K562 (cell line): ENCODE results near the gene KIF12. TPM values are rescaled to one million over a fixed set of nuclear protein-coding genes. Genes with fewer than 3 reads are reported as not detected.

Experiments
- ATAC-seq: fragments of 200-7000 bp; cut with Tn5 transposase; 3 replicates; pipeline ENCODE4 v1.9.1; 2020; ENCODE audit warnings: moderate library complexity
- BruUV-seq: library from RNA; stranded (reverse); fragments of 400-500 nt; replicated peaks from 2 replicates; lab custom pipeline; 2021; lab: Mats Ljungman, UMichigan
- CTCF ChIA-PET: fragments of 300-600 bp; formaldehyde crosslinking; extraction: SDS; loops from one replicate; lab custom pipeline; 2021; ENCODE audit warnings: low intra/inter-chr PET ratio; lab: Yijun Ruan, JAX
- POLR2A ChIA-PET: fragments of 300-600, 350-650 bp; sonication (Branson Sonifier 250); formaldehyde crosslinking; extraction: SDS; loops from one replicate; lab custom pipeline; 2021; ENCODE audit warnings: antibody characterized with exemption, inconsistent platforms; lab: Yijun Ruan, JAX
- DNase-seq, 4 experiments: peaks; one replicate each; pipeline versions ENCODE4 v3.0.0 to v3.0.0-alpha.2; 2011 to 2018; ENCODE audit warnings: low spot score in 3 of 4, mixed read lengths in 3 of 4; ENCODE audit errors: extremely low read depth in 1 of 4
- FAIRE-seq: peaks from 2 replicates; lab custom pipeline; 2011; peaks lifted over from hg19 to GRCh38; lab: Jason Lieb, UNC
- H2AFZ ChIP-seq: 2 replicates; pipeline ENCODE4 v1.6.0; 2011; ENCODE audit warnings: low read depth, low read length, control low read depth, inconsistent platforms
- H3K27ac ChIP-seq: fragments of 200-600 bp; 3 replicates; pipeline ENCODE4 v1.8.0; 2011; ENCODE audit warnings: low read depth, mild to moderate bottlenecking, control low read depth, inconsistent platforms, low read length, moderate library complexity, mixed read lengths; ENCODE audit errors: extremely low read depth
- H3K27me3 ChIP-seq, 2 experiments: fragments of 300-600 bp in 1 of 2; 2 replicates in 1 of 2; 3 replicates in 1 of 2; pipeline versions ENCODE4 v1.6.0 to v1.8.0; 2011; ENCODE audit warnings: inconsistent platforms in 2 of 2, low read length in 2 of 2, mild to moderate bottlenecking in 1 of 2, mixed read lengths in 1 of 2, moderate library complexity in 1 of 2; ENCODE audit not compliant: control insufficient read depth in 2 of 2, insufficient read depth in 2 of 2
- H3K36me3 ChIP-seq: fragments of 300-600 bp; 3 replicates; pipeline ENCODE4 v1.8.0; 2011; ENCODE audit warnings: mild to moderate bottlenecking, low read length, inconsistent platforms; ENCODE audit not compliant: control insufficient read depth, insufficient read depth
- H3K4me1 ChIP-seq, 2 experiments: fragments of 200-600 bp in 1 of 2; replicated peaks in 1 of 2; 2 replicates in 1 of 2; 3 replicates in 1 of 2; pipeline versions ENCODE4 v1.5.1 to v1.8.0; 2011; ENCODE audit warnings: inconsistent platforms in 2 of 2, low read length in 2 of 2, mild to moderate bottlenecking in 1 of 2, mixed read lengths in 1 of 2, moderate library complexity in 1 of 2; ENCODE audit not compliant: control insufficient read depth in 2 of 2, insufficient read depth in 2 of 2
- H3K4me2 ChIP-seq: 2 replicates; pipeline ENCODE4 v1.6.1; 2011; ENCODE audit warnings: low read length, control low read depth, inconsistent platforms, mixed read lengths; ENCODE audit not compliant: insufficient read depth
- H3K4me3 ChIP-seq: fragments of 200-600 bp; sonication (generic), shearing (Covaris generic); 2 replicates; pipeline ENCODE4 v1.5.1; 2016; ENCODE audit warnings: control low read depth, inconsistent platforms
- H3K79me2 ChIP-seq: fragments of 200-600 bp; 3 replicates; pipeline ENCODE4 v1.8.0; 2011; ENCODE audit warnings: low read length, inconsistent platforms; ENCODE audit not compliant: control insufficient read depth, insufficient read depth
- H3K9ac ChIP-seq, 2 experiments: 2 replicates each; pipeline versions ENCODE4 v1.6.0 to v1.6.1; 2011; ENCODE audit warnings: low read depth in 2 of 2, low read length in 2 of 2, control low read depth in 1 of 2, inconsistent platforms in 1 of 2, mild to moderate bottlenecking in 1 of 2, mixed read lengths in 1 of 2; ENCODE audit not compliant: insufficient read depth in 1 of 2
- H3K9me1 ChIP-seq: one replicate; pipeline ENCODE4 v1.6.0; 2011; ENCODE audit warnings: inconsistent platforms, mild to moderate bottlenecking, low read length, moderate library complexity; ENCODE audit not compliant: control insufficient read depth, insufficient read depth
- H3K9me3 ChIP-seq: replicated peaks from 2 replicates; pipeline ENCODE4 v1.5.1; 2011; ENCODE audit warnings: low read depth, low read length, inconsistent platforms; ENCODE audit not compliant: control insufficient read depth, insufficient read depth
- H4K20me1 ChIP-seq: replicated peaks from 2 replicates; pipeline ENCODE4 v1.6.1; 2011; ENCODE audit warnings: low read length, inconsistent platforms, mixed read lengths; ENCODE audit not compliant: control insufficient read depth, insufficient read depth
- CTBP1 ChIP-seq: fragments of 450-650 bp; IDR thresholded peaks from 2 replicates; pipeline ENCODE4 v1.6.1; 2016; ENCODE audit warnings: borderline replicate concordance
- DNMT1 ChIP-seq: fragments of 450-650 bp; IDR thresholded peaks from 2 replicates; pipeline ENCODE4 v1.6.1; 2016; ENCODE audit warnings: antibody characterized with exemption, mild to moderate bottlenecking
- FOXA1 ChIP-seq: fragments of 450-650 bp; IDR thresholded peaks from 2 replicates; pipeline ENCODE4 v1.6.1; 2016; ENCODE audit warnings: mild to moderate bottlenecking, borderline replicate concordance
- HDGF ChIP-seq: fragments of 450-650 bp; IDR thresholded peaks from 2 replicates; pipeline ENCODE4 v1.6.1; 2016
- MECOM ChIP-seq: fragments of 250-450 bp; sonication (Bioruptor Pico); IDR thresholded peaks from 2 replicates; pipeline ENCODE4 v1.8.0; 2022; ENCODE audit warnings: inconsistent platforms
- NCOA2 ChIP-seq, 2 experiments: fragments of 450-650 bp; IDR thresholded peaks; 2 replicates each; pipeline ENCODE4 v1.6.1; 2018; ENCODE audit warnings: mild to moderate bottlenecking in 2 of 2, moderate library complexity in 1 of 2; ENCODE audit not compliant: partially characterized antibody in 2 of 2
- ZC3H8 ChIP-seq: fragments of 450-650 bp; IDR thresholded peaks from 2 replicates; pipeline ENCODE4 v1.6.1; 2017
- WGBS: fragments of 100-300 bp; shearing (Covaris generic); methylation state at CpG from one replicate; pipeline ENCODE4 v1.1.6; 2016; ENCODE audit warnings: low coverage, mixed read lengths; ENCODE audit not compliant: insufficient coverage; ENCODE audit errors: missing lambda C conversion rate; 5-methylcytosine and 5-hydroxymethylcytosine counted together
- in situ Hi-C: fragments of 300-500 bp; cut with MboI; formaldehyde crosslinking; loops from 4 replicates; pipeline ENCODE4 v1.15.0; 2018; ENCODE audit warnings: inconsistent platforms, mixed read lengths
- intact Hi-C: fragments of 100-400 bp; cut with micrococcal nuclease; formaldehyde crosslinking; loops from 2 replicates; pipeline ENCODE4 v1.14.2; 2022
- polyA plus RNA-seq, 8 experiments: library from polyadenylated mRNA; depleted of rRNA in 4 of 8; stranded (reverse) in 5 of 8; unstranded in 3 of 8; fragments of >200 nt; fragmentation: Nextera tagmentation in 2 of 8; fragmentation: Illumina TruSeq in 1 of 8; extraction: Ambion mirVana in 2 of 8; extraction: Trizol in 1 of 8; gene quantifications; 2 replicates each; pipeline versions ENCODE4 v1.2.1 to v1.2.3, GENCODE V29; 2011 to 2014; ENCODE audit warnings: inconsistent platforms in 1 of 8, missing spikeins in 1 of 8
- total RNA-seq, 7 experiments: library from RNA; depleted of rRNA in 6 of 7; stranded (reverse); fragments of >200 nt in 6 of 7; fragmentation: Illumina TruSeq in 2 of 7; extraction: Trizol in 2 of 7; gene quantifications; 2 replicates each; pipeline versions ENCODE4 v1.2.1 to v1.2.3, GENCODE V29; 2011 to 2021; ENCODE audit warnings: low replicate concordance in 1 of 7
- TF ChIP-seq, protein P1 (sequence below): fragments of 250-450 bp; sonication (Bioruptor Pico); IDR thresholded peaks from 2 replicates; pipeline ENCODE4 v1.8.0; 2022; ENCODE audit warnings: moderate library complexity, mild to moderate bottlenecking, inconsistent platforms
- TF ChIP-seq, protein P2 (sequence below), 2 experiments: IDR thresholded peaks; 2 replicates each; pipeline ENCODE4 v1.6.1; 2012; ENCODE audit warnings: improper control_type of control experiment in 2 of 2, low read depth in 2 of 2, low read length in 2 of 2, borderline replicate concordance in 1 of 2
- TF ChIP-seq, protein P3 (sequence below): sonication (generic); formaldehyde crosslinking; IDR thresholded peaks from 2 replicates; pipeline ENCODE4 v1.8.1; 2023; ENCODE audit warnings: mild to moderate bottlenecking, missing genetic modification reagents

The KIF12 gene
- total and polyA plus RNA-seq, 9 of the 15 experiments (the other 6 are each of a cell fraction or from before 2014, with no cell fraction given) = not detected

GRCh38 chr9:114086607-114087006 lies 12.5 kb downstream of the KIF12 start:
- H3K4me3 ChIP-seq = no peak overlapping the region
- H3K27ac ChIP-seq = no peak overlapping the region
- no TSS peak for BruUV-seq
- no peaks in the 10 kb centered on the region for H4K20me1 ChIP-seq
- DNase-seq (no peak), FAIRE-seq (no peak), ATAC-seq (no peak)
- no peak for TF ChIP-seq MECOM
- TF ChIP-seq, protein P1, sequence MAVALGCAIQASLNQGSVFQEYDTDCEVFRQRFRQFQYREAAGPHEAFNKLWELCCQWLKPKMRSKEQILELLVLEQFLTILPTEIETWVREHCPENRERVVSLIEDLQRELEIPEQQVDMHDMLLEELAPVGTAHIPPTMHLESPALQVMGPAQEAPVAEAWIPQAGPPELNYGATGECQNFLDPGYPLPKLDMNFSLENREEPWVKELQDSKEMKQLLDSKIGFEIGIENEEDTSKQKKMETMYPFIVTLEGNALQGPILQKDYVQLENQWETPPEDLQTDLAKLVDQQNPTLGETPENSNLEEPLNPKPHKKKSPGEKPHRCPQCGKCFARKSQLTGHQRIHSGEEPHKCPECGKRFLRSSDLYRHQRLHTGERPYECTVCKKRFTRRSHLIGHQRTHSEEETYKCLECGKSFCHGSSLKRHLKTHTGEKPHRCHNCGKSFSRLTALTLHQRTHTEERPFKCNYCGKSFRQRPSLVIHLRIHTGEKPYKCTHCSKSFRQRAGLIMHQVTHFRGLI (CRISPR knock-in tag) = no peak
- TF ChIP-seq, protein P2, sequence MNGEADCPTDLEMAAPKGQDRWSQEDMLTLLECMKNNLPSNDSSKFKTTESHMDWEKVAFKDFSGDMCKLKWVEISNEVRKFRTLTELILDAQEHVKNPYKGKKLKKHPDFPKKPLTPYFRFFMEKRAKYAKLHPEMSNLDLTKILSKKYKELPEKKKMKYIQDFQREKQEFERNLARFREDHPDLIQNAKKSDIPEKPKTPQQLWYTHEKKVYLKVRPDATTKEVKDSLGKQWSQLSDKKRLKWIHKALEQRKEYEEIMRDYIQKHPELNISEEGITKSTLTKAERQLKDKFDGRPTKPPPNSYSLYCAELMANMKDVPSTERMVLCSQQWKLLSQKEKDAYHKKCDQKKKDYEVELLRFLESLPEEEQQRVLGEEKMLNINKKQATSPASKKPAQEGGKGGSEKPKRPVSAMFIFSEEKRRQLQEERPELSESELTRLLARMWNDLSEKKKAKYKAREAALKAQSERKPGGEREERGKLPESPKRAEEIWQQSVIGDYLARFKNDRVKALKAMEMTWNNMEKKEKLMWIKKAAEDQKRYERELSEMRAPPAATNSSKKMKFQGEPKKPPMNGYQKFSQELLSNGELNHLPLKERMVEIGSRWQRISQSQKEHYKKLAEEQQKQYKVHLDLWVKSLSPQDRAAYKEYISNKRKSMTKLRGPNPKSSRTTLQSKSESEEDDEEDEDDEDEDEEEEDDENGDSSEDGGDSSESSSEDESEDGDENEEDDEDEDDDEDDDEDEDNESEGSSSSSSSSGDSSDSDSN (IDR thresholded peaks at IDR 0.05; ENCODE audit: borderline replicate concordance in 1 of 2, low read depth in 2 of 2, low read length in 2 of 2) = no peak
- no peak for TF ChIP-seq FOXA1
- no peak for TF ChIP-seq HDGF
- no peak for TF ChIP-seq NCOA2 (IDR thresholded peaks at IDR 0.05; ENCODE audit: partially characterized antibody in 2 of 2)
- no peak for TF ChIP-seq ZC3H8
- no peak for TF ChIP-seq DNMT1
- TF ChIP-seq, protein P3, sequence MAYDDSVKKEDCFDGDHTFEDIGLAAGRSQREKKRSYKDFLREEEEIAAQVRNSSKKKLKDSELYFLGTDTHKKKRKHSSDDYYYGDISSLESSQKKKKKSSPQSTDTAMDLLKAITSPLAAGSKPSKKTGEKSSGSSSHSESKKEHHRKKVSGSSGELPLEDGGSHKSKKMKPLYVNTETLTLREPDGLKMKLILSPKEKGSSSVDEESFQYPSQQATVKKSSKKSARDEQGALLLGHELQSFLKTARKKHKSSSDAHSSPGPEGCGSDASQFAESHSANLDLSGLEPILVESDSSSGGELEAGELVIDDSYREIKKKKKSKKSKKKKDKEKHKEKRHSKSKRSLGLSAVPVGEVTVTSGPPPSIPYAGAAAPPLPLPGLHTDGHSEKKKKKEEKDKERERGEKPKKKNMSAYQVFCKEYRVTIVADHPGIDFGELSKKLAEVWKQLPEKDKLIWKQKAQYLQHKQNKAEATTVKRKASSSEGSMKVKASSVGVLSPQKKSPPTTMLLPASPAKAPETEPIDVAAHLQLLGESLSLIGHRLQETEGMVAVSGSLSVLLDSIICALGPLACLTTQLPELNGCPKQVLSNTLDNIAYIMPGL (CRISPR knock-in tag) = no peak
- no peak for TF ChIP-seq CTBP1
- 0% methylated on average over 4 of the region's 4 CpGs for WGBS
- ChIA-PET POLR2A (no interaction called here), CTCF (no interaction called here)
- H3K27me3 ChIP-seq = peaks cover 4 to 45% of the 10 kb centered on the region in 2 experiments; a peak in 3 of 5 replicates
- in situ Hi-C loops (loop anchor here (10.0 kb wide), 1 partner anchor 198 kb away; no protein-coding TSS in a partner anchor), intact Hi-C loops (no loop called here)
- H2AFZ ChIP-seq = no peak overlapping the region
- no peaks in the 10 kb centered on the region for H3K4me1 ChIP-seq
- no peaks in the 10 kb centered on the region for H3K79me2 ChIP-seq
- H3K4me2 ChIP-seq = no peak overlapping the region
- no peaks in the 10 kb centered on the region for H3K9me3 ChIP-seq
- no peaks in the 10 kb centered on the region for H3K9me1 ChIP-seq
- no peak overlapping the region for H3K9ac ChIP-seq
- H3K36me3 ChIP-seq = no peaks in the 10 kb centered on the region
